ENCODE results near the gene ZNF445.
"Not testable (repeated sequence)": the region's sequence is repeated elsewhere in the genome, so short reads cannot be mapped to it uniquely, and the experiment has no call there.

ZNF445 gene

DNA sequence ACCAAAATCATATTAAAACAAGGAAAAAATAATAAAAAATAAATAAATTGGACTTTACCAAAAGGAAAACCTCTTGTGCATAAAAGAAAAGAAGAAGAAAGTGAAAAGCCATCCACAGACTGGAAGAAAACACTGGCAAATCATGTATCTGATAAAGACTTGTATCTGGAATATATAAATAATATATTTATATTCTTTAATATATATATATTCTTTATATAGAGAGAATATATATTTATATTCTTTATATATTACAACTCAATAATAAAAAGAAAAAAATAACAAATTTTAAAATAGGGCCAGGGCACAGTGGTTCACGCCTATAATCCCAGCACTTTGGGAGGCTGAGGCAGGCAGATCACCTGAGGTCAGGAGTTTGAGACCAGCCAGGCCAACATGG lies 27.1 kb upstream of the ZNF445 start:
- Histone ChIP-seq H3K9ac (ENCODE audit: low read length) (no peak overlapping the region), H3K4me1 (ENCODE audit: insufficient read depth, low read length) (peaks cover 6% of the 10 kb centered on the region), H3K27ac (ENCODE audit: low read depth, low read length) (no peak overlapping the region), H3K36me3 (ENCODE audit: insufficient read depth, low read length) (peaks cover 14% of the 10 kb centered on the region), H3K4me3 (ENCODE audit: low read depth in 1 of 2, low read length in 2 of 2) (no peak overlapping the region), H3K27me3 (ENCODE audit: control insufficient read depth in 1 of 2, insufficient read depth in 2 of 2, low read length in 2 of 2) (no peaks in the 10 kb centered on the region), H3K9me3 (ENCODE audit: low read length) (peaks cover 5% of the 10 kb centered on the region)

DNA sequence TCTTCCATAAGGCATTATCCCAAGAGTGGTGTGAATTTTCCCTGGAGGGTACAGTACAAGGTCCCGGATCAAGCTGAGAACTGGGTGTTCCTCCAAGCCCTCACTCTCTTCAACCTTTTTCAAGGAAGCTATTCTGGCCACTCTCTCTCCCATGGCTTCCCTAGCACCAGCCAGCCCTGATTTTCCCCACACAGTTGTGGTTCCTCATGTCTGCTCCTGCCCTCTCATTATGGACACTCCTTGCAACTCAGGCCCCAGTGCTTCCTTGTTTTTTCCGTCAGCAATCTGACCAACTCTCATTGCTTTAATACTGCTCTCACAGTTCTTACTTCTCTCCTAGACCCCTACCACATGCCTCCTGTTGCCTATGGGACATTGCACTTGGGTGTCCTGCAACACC lies 25.7 kb upstream of the ZNF445 start:
- Histone ChIP-seq H3K36me3 (ENCODE audit: insufficient read depth, low read length) (peaks cover 16% of the 10 kb centered on the region), H3K9me3 (ENCODE audit: low read length) (peaks cover 13% of the 10 kb centered on the region)
- H3K27ac ChIP-seq (ENCODE audit: low read depth, low read length); H3K27me3 ChIP-seq (ENCODE audit: control insufficient read depth in 1 of 2, insufficient read depth in 2 of 2, low read length in 2 of 2); H3K4me3 ChIP-seq (ENCODE audit: low read depth in 1 of 2, low read length in 2 of 2); H3K9ac ChIP-seq (ENCODE audit: low read length); H3K4me1 ChIP-seq (ENCODE audit: insufficient read depth, low read length): not testable (repeated sequence)

DNA sequence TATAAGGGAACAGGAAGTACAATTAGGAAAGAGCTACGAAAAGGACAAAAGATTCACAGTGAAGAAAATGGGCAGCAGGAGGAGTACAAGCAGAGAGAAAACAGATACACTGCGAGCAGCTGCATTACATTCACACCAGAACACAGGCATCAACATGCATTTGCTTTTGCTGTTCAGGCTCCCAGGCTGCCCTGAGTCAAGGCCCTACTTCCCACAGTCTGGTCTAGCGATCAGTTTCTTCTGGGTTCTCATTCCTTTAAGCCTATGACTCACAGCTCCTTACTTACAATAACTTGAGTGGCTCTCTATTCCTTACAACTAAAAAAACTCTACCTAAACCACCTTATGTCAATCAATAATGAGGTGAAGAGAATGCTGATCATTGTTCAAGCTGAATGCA lies 24.5 kb upstream of the ZNF445 start:
- H3K9me3 ChIP-seq (ENCODE audit: low read length) = peaks cover 13% of the 10 kb centered on the region
- peaks cover 16% of the 10 kb centered on the region for H3K36me3 ChIP-seq (ENCODE audit: insufficient read depth, low read length)
- H3K4me3 ChIP-seq (ENCODE audit: low read depth in 1 of 2, low read length in 2 of 2) = no peak overlapping the region
- no peak overlapping the region for H3K27ac ChIP-seq (ENCODE audit: low read depth, low read length)
- H3K4me1 ChIP-seq (ENCODE audit: insufficient read depth, low read length) = no peaks in the 10 kb centered on the region
- H3K9ac ChIP-seq (ENCODE audit: low read length) = no peak overlapping the region
- H3K27me3 ChIP-seq (ENCODE audit: control insufficient read depth in 1 of 2, insufficient read depth in 2 of 2, low read length in 2 of 2) = no peaks in the 10 kb centered on the region

- not testable (repeated sequence) for H3K4me3 ChIP-seq (ENCODE audit: low read depth in 1 of 2, low read length in 2 of 2); H3K4me1 ChIP-seq (ENCODE audit: insufficient read depth, low read length); H3K27me3 ChIP-seq (ENCODE audit: control insufficient read depth in 1 of 2, insufficient read depth in 2 of 2, low read length in 2 of 2); H3K27ac ChIP-seq (ENCODE audit: low read depth, low read length); H3K9ac ChIP-seq (ENCODE audit: low read length)
- Histone ChIP-seq H3K9me3 (ENCODE audit: low read length) (peaks cover 13% of the 10 kb centered on the region), H3K36me3 (ENCODE audit: insufficient read depth, low read length) (peaks cover 16% of the 10 kb centered on the region)
Measured at GRCh38 chr3:44499899-44500168, 22.4 kb upstream of the ZNF445 start.

GRCh38 chr3:44499149-44499898 lies 21.9 kb upstream of the ZNF445 start:
- H3K36me3 ChIP-seq (ENCODE audit: insufficient read depth, low read length) = peaks cover 16% of the 10 kb centered on the region
- H3K4me3 ChIP-seq (ENCODE audit: low read depth in 1 of 2, low read length in 2 of 2) = no peak overlapping the region
- H3K9me3 ChIP-seq (ENCODE audit: low read length) = peaks cover 13% of the 10 kb centered on the region
- no peaks in the 10 kb centered on the region for H3K4me1 ChIP-seq (ENCODE audit: insufficient read depth, low read length)
- no peak overlapping the region for H3K9ac ChIP-seq (ENCODE audit: low read length)
- no peaks in the 10 kb centered on the region for H3K27me3 ChIP-seq (ENCODE audit: control insufficient read depth in 1 of 2, insufficient read depth in 2 of 2, low read length in 2 of 2)
- no peak overlapping the region for H3K27ac ChIP-seq (ENCODE audit: low read depth, low read length)

DNA sequence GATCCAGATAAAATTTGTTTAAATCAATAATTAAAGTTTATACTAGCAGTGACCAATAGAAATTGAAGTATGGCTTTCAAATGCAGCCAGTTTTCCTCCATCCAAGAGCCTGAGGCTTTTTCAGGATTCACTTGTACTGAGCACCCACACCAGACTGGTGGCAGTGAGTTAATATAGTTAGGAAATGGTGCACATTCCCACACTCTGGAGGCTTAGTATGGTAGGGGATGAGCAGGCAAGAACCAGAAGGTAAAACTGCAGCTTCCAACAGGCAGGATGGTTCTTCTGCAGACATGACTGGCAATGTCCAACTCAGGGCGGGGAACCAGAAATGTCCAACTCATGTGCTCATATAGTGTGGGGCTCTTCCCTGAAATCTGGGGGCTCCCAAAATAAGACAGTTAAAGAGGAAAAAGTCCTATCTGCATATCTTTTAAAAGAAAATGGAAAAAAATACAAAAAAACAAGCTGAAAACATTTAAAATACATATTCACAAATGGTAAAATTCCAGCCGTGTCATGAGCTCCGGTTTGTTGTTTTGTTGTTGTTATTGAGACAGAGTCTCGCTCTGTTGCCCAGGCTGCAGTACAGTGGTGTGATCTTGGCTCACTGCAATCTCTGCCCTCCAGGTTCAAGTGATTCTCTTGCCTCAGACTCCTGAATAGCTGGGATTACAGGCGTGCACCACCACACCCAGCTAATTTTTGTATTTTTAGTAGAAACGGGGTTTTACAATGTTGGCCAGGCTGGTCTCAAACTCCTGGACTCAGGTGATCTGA lies 18.4 kb upstream of the ZNF445 start:
- no peaks in the 10 kb centered on the region for H3K4me1 ChIP-seq (ENCODE audit: insufficient read depth, low read length)
- H3K4me3 ChIP-seq (ENCODE audit: low read depth in 1 of 2, low read length in 2 of 2) = no peak overlapping the region
- H3K9me3 ChIP-seq (ENCODE audit: low read length) = peaks cover 13% of the 10 kb centered on the region
- no peak overlapping the region for H3K27ac ChIP-seq (ENCODE audit: low read depth, low read length)
- H3K27me3 ChIP-seq (ENCODE audit: control insufficient read depth in 1 of 2, insufficient read depth in 2 of 2, low read length in 2 of 2) = no peaks in the 10 kb centered on the region
- peaks cover 6% of the 10 kb centered on the region for H3K36me3 ChIP-seq (ENCODE audit: insufficient read depth, low read length)
- H3K9ac ChIP-seq (ENCODE audit: low read length) = no peak overlapping the region

- no peaks in the 10 kb centered on the region for H3K9me3 ChIP-seq (ENCODE audit: low read length)
- no peaks in the 10 kb centered on the region for H3K36me3 ChIP-seq (ENCODE audit: insufficient read depth, low read length)
- H3K27me3 ChIP-seq (ENCODE audit: control insufficient read depth in 1 of 2, insufficient read depth in 2 of 2, low read length in 2 of 2) = no peaks in the 10 kb centered on the region
- H3K4me3 ChIP-seq (ENCODE audit: low read depth in 1 of 2, low read length in 2 of 2) = no peak overlapping the region
- no peaks in the 10 kb centered on the region for H3K4me1 ChIP-seq (ENCODE audit: insufficient read depth, low read length)
- no peak overlapping the region for H3K9ac ChIP-seq (ENCODE audit: low read length)
- H3K27ac ChIP-seq (ENCODE audit: low read depth, low read length) = no peak overlapping the region
Measured at GRCh38 chr3:44492496-44492895, 15.0 kb upstream of the ZNF445 start.

- Histone ChIP-seq H3K27me3 (ENCODE audit: control insufficient read depth in 1 of 2, insufficient read depth in 2 of 2, low read length in 2 of 2) (no peaks in the 10 kb centered on the region), H3K9ac (ENCODE audit: low read length) (no peak overlapping the region), H3K4me3 (ENCODE audit: low read depth in 1 of 2, low read length in 2 of 2) (no peak overlapping the region), H3K27ac (ENCODE audit: low read depth, low read length) (no peak overlapping the region), H3K36me3 (ENCODE audit: insufficient read depth, low read length) (no peaks in the 10 kb centered on the region), H3K4me1 (ENCODE audit: insufficient read depth, low read length) (no peaks in the 10 kb centered on the region), H3K9me3 (ENCODE audit: low read length) (no peaks in the 10 kb centered on the region)
Measured at GRCh38 chr3:44482721-44483120, 5.3 kb upstream of the ZNF445 start.

DNA sequence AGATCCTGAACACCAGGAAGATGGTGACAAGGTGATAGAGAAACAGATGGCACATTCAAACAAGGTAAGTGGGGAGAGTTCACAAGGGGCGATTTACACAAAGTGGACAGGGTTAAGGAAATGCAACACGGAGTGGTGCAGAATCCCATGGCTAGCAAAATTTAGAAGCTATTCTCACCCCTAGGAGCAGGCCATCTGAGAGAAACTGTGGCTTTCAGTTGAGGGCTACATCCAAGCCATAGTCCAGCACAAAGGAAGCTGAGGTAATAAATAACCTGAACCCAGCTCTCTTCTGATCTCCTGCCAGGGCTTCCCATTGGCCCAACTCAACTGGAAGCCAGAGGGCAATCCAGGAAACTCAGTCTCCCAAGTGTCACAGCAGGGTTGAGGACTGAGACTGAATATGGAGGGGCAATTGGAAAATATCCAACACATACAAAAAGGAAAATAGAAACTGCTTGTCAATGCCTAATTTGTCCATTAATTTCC lies 1.2 kb upstream of the ZNF445 start:
- no peak overlapping the region for H3K4me3 ChIP-seq (ENCODE audit: low read depth in 1 of 2, low read length in 2 of 2)
- H3K36me3 ChIP-seq (ENCODE audit: insufficient read depth, low read length) = no peaks in the 10 kb centered on the region
- H3K27me3 ChIP-seq (ENCODE audit: control insufficient read depth in 1 of 2, insufficient read depth in 2 of 2, low read length in 2 of 2) = no peaks in the 10 kb centered on the region
- H3K27ac ChIP-seq (ENCODE audit: low read depth, low read length) = no peak overlapping the region
- H3K9me3 ChIP-seq (ENCODE audit: low read length) = no peaks in the 10 kb centered on the region
- H3K4me1 ChIP-seq (ENCODE audit: insufficient read depth, low read length) = peaks cover 10% of the 10 kb centered on the region
- no peak overlapping the region for H3K9ac ChIP-seq (ENCODE audit: low read length)

DNA sequence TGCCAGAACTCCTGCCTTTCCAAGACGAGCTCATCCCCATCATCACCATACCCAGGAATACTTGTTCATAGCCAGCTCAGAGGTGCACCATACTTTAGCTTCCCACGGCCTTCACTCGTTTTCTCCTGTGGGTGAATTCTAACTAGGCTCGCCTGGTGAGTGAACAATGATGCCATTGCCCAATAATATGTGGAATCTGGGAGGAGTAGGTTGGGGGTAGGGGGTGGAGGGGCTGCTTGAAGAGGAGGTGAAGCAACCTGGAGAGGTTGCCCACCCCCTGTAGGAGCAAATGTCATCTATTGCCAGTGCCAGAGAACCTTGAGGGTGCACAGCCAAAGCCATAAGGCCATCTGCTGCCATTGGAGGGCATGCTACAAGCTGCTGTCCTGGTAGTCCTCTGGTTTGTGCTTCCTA lies 592 bp upstream of the ZNF445 start:
- Histone ChIP-seq H3K27ac (ENCODE audit: low read depth, low read length) (no peak overlapping the region), H3K9ac (ENCODE audit: low read length) (no peak overlapping the region), H3K4me1 (ENCODE audit: insufficient read depth, low read length) (peaks cover 10% of the 10 kb centered on the region), H3K27me3 (ENCODE audit: control insufficient read depth in 1 of 2, insufficient read depth in 2 of 2, low read length in 2 of 2) (no peaks in the 10 kb centered on the region), H3K36me3 (ENCODE audit: insufficient read depth, low read length) (no peaks in the 10 kb centered on the region), H3K9me3 (ENCODE audit: low read length) (no peaks in the 10 kb centered on the region), H3K4me3 (ENCODE audit: low read depth in 1 of 2, low read length in 2 of 2) (peak overlapping the region; percentile 47 to 70)

GRCh38 chr3:44476963-44477311 lies 533 bp downstream of the ZNF445 start:
- Histone ChIP-seq H3K9me3 (ENCODE audit: low read length) (no peaks in the 10 kb centered on the region), H3K27me3 (ENCODE audit: control insufficient read depth in 1 of 2, insufficient read depth in 2 of 2, low read length in 2 of 2) (no peaks in the 10 kb centered on the region), H3K4me3 (ENCODE audit: low read depth in 1 of 2, low read length in 2 of 2) (peak overlapping the region; percentile 70 to 71), H3K27ac (ENCODE audit: low read depth, low read length) (peak overlapping the region; percentile 24), H3K4me1 (ENCODE audit: insufficient read depth, low read length) (peaks cover 10% of the 10 kb centered on the region), H3K9ac (ENCODE audit: low read length) (peak overlapping the region; percentile 39), H3K36me3 (ENCODE audit: insufficient read depth, low read length) (no peaks in the 10 kb centered on the region)

DNA sequence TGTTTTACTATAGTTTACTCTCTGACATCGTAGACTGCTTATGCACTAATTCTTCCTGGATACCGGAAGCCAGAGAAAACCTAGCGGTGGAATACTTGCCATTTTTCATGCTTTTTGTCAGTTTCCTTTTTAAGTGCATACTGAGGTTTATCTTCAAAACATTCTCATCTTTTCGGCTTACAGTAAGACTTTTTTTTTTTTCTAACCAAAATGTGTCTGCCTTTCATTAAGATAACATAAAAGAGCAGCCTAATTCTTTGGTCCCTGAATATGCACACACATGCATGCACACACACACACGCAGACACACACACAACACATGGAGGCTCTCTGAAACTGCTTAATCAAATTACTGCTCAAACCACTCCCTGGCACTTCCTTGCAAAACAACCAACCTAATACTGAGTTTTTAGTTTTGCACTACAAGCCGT lies 1.3 kb downstream of the ZNF445 start:
- H3K9me3 ChIP-seq (ENCODE audit: low read length) = no peaks in the 10 kb centered on the region
- H3K27me3 ChIP-seq (ENCODE audit: control insufficient read depth in 1 of 2, insufficient read depth in 2 of 2, low read length in 2 of 2) = no peaks in the 10 kb centered on the region
- H3K27ac ChIP-seq (ENCODE audit: low read depth, low read length) = peak overlapping the region; percentile 24
- H3K9ac ChIP-seq (ENCODE audit: low read length) = peak overlapping the region; percentile 39
- H3K4me3 ChIP-seq (ENCODE audit: low read depth in 1 of 2, low read length in 2 of 2) = peak overlapping the region; percentile 70 to 71
- H3K36me3 ChIP-seq (ENCODE audit: insufficient read depth, low read length) = no peaks in the 10 kb centered on the region
- H3K4me1 ChIP-seq (ENCODE audit: insufficient read depth, low read length) = peaks cover 10% of the 10 kb centered on the region

All from muscle layer of colon (tissue), 2 donors.